Stimulated activated CD4-positive, alpha-beta T cell treated with anti-CD3 and anti-CD28 coated beads, Interleukin-4, amount 100 ng/mL, for 4 hours (primary cell): ENCODE data around the gene MICB.

Experiments used
- DNase-seq, 2 experiments: peaks; one replicate each; pipeline ENCODE4 v3.0.0-alpha.2; 2020

The MICB gene

DNA sequence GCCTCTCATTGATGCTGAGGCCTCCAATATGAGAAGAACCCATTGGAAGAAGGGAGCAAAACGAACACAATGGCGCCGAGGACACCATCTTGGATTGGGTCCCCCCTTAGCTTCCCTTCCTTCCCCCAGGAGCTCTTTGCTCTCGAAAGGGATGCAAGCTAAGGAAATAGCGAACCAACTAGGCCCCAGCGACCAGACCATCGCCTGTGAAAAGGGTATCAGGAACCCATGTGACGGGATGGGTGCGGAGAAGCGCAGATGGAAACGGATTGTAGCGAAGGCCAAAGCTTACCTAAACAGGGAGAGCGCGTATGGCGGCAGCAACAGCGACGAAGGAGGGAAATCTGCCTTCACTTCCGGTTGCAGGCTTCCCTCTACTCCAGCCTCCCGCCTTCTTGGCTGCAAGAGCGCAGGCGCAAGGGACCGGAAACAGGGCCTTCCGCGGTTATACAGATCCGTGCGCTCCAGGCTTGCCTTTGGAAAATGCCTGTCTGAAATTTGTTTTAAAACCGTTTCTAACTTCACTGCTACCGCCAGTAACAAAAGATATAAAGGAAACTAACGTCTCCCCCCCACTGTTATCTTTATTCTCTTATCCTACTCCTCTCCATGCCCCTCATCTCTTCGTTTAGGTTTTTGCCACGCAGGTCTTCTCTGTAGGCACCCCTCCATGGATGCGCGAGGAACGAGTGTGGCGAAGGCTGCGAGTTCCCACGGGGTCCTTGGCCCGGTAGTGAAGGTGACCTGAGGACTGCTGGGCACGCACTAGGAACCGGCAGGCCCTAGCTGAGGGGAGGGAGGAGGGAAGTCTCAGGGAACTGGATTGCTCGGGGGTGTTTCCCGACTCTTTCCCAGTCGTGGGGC, 43.9 kb downstream of the MICB start, which contains the start of gene DDX39B:
DDX39B (minus strand) TSS at position 346 of the 864 bp plus-strand sequence. CDS start 1,471 bp downstream, outside the sequence.
- DNase-seq, result peak; percentile 88 to 94

DNA sequence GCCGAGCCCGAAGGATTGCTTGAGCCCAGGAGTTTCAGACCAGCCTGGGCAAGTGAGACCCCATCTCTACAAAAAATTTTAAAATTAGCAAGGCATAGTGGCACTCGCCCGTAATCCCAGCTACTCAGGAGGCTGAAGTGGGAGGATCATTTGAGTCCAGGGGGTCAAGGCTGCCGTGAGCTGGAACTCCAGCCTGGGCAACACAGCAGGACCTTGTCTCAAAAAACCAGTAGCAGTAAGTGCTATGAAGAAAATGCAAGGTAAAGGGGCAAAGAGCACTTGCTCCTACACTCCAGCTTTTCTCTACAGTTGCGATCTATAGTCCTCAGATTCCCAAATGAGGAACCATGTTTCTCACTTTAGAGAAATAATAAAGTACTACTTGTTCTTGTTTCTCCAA, 45.7 kb downstream of the MICB start:
- DNase-seq, result no peak

DNA sequence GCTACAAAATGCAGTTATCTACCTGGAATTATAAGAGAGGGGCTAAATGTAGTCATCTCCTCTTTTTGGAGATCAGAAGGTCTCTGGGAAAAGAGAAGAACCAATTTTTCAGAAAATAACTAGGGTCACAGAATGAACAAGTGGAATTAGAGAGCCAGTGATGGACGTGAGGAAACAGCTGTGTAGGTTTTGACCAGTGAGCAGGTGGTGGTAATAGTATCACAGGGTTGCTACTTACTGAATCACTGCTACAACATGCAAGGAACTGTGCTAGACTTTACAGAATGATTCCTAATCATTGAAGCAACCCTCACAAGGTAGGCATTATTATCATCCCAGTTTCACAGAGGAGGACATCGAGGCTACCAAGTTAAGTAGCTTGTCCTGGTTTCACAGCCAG, 46.7 kb downstream of the MICB start:
- DNase-seq, result no peak

DNA sequence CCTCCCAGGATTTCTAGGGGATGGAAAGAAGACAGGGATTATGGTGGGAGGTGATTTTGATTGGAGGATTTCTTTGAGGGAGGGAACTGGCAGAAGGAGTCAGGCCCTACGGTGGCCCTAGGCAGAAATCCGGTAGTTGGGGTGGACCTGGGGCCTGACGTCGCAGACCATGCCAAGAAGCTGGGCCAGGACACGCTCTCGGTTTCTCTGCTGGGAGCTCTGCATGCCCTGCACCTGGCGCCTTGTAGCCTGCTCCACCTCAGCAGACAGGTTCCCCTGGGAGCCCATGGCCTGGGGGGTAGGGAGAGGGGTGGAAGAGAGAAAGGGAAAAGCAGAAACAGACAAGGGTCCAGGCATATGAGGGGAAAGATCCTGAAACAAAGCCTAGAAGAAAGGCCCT, 47.3 kb downstream of the MICB start:
- no peak for DNase-seq

DNA sequence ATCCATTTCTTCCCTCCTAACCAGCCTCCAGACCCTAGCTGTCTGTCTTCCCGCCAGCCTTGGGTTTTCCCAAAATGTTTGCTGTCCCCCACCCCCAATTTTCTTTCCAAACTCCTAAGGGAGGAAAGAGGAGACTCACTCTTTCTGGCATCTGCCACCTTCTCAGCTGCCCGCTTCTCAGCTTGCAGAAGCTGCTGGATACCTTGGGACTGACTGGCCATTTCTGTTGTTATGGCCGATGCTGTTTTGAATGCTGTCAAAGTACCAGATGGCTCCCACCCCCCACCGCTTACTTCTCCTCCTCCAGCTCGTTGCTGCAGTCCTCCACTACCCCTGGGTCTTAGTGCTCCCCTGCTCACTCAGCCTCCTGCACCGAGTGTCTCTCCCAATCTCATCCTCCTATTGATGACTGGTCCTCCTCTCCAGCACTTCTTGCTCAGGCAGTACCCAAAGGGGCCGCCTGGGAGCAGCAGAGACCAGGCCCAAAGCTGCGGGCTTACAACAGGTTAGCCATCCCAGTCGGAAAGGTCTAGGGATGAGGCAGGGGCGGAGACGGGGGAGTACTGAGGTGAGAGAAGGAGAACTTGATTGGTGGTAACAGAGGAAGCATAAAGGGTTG, 48.5 kb downstream of the MICB start, which contains the start of gene ATP6V1G2:
ATP6V1G2 (minus strand) TSS at position 270 of the 619 bp plus-strand sequence; CDS start at position 221, 49 bp downstream.
- peak; percentile 83 to 84 for DNase-seq

DNA sequence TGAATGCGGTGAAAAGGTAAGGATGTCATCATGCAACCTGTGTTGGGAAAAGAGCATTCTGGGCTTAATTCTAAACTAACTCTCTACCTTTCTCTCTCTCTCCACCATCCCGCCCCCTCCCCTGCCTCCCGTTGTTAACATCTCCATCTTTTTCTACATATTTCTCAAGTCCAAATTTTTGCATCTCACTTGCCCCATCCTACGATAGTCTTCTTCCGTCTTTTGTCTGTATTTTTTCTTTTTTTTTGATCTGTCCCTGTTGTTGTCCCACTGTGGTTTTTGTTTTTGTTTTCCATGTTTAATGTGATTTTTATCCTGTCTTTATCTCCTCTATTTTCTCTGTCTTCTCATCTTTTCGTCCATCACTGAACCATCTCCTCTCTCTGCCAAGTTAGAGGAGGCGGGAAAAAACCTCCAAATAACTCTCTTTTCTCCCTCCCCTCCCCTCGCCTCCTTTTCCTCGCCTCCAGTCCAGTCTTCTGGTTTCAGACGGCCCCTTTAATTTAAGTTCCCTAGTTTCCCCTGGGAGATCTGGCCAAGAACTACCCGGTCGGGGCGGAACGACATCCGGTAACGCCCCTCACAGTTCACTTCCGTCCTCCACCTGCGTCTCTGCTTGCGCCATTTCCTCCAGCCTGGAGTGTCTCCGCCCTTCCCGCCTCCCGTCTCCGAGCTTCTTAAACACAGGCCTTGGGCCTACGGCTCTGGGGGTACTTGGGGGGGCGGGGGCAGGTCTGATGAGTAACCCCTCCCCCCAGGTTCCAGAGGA, 49.2 kb downstream of the MICB start, which contains the start of gene NFKBIL1:
NFKBIL1 (plus strand) TSS at position 651 of the 769 bp plus-strand sequence; CDS start at position 738, 87 bp downstream.
- peak; percentile 85 to 92 for DNase-seq

DNA sequence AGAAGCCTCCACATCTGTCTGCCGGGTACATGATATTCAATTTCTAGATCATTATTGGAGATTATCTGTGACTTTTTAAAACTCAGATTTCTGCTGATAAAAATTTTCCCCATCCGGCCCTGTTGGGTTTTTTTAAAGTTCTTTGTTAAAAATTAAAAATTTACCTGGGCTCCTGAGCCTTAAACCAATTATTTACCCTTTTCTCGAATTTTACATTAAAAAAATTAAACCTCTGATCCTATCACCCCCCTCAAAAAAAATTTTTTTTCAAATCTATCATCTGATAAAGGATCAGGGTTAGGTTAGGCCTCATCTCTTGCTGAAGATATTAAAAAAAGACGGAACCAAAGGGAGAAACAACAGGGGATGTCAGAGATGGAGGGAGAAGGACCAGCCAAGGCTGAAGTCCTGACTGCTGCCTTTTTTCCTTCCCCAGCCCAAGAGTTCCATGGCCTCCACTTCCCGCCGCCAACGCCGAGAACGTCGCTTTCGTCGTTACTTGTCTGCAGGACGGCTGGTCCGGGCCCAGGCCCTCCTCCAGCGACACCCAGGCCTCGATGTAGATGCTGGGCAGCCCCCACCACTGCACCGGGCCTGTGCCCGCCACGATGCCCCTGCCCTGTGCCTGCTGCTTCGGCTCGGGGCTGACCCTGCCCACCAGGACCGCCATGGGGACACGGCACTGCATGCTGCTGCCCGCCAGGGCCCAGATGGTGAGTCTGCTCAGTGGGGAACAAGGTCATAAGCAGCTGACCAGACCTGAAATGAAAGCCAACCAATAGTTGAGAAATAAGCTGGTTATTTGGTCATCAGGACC, 50.0 kb downstream of the MICB start:
- no peak for DNase-seq

DNA sequence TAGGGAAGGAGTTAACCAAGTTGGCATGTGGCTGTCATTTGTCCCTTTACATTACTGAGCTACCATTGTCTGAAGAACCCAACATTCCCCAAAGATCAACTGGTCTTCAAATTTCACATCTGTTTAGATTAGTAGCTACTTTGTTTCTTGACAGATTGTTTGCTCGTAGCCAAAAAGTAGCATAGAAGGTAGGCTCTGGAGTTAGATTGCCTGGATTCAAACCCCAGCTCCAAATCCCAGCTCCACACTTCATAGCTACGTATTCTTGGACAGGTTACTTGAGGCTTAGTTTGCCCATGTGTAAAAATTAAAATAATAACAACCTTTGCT, 50.6 kb downstream of the MICB start:
- DNase-seq, result no peak

DNA sequence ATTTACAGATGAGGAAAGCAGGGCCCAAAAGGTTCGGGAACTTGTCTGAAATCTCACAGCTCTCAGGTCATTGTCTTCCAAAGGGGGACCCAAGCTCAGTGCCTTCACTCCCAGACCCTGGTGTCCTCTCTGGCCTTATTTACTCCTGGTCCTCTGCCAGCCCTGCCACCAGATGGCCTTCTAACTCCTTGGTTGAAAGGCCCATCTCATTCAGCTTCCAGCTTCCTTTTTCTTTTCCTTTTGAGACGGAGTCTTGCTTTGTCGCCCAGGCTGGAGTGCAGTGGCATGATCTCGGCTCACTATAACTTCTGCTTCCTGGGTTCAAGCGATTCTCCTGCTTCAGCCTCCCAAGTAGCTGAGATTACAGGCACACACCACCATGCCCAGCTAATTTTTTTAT, 53.4 kb downstream of the MICB start:
- peak; percentile 53 to 61 for DNase-seq

DNA sequence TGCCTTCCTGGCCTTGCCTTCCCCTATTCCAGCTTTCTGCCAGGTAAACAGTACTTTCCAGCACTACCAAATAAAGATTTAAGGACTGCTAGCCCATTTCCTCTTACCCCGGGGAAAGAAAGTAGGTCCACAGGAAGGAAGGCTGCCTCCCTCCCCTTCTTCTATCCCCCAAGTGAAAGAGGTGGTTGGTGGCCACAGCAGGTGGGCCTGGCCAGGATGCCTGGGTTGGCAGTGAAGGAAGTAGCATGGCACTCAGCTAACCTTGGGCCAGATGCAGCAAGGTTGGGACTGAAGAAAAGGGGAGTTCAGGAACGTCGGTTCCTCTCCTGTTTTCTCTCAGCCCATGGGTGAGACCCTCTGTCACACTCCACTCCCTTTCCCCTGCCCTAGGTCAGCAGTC, 58.4 kb downstream of the MICB start:
- no peak for DNase-seq

DNA sequence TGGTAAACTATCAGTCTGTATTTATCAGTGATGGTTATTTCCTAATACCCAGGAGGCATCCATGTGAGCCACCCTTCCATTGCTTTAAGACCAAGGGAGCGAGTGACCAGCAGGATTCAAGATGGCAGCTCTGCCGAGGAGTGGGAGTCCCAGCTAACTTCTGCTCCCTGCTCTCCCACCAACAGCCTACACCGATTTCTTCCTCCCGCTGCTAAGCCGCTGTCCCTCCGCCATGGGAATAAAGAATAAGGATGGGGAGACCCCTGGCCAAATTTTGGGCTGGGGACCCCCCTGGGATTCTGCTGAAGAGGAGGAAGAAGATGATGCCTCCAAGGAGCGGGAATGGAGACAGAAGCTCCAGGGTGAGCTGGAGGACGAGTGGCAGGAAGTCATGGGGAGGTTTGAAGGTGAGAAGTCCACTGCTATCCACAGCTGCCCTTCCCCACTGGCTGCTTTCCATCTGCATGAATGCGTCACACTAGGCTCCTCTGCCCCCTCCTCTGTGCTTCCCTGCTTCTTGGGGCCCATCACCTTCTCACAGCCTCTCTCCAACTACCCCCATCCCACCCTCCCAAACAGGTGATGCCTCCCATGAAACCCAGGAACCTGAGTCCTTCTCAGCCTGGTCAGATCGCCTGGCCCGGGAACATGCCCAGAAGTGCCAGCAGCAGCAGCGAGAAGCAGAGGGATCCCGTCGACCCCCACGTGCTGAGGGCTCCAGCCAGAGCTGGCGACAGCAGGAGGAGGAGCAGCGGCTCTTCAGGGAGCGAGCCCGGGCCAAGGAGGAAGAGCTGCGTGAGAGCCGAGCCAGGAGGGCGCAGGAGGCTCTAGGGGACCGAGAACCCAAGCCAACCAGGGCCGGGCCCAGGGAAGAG, 59.7 kb downstream of the MICB start:
- DNase-seq, result no peak

DNA sequence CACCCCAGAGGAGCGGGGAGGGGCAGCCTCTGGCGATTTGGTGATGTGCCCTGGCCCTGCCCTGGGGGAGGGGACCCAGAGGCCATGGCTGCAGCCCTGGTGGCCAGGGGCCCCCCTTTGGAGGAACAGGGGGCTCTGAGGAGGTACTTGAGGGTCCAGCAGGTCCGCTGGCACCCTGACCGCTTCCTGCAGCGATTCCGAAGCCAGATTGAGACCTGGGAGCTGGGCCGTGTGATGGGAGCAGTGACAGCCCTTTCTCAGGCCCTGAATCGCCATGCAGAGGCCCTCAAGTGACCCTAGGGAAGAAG, 60.3 kb downstream of the MICB start:
- no peak for DNase-seq

DNA sequence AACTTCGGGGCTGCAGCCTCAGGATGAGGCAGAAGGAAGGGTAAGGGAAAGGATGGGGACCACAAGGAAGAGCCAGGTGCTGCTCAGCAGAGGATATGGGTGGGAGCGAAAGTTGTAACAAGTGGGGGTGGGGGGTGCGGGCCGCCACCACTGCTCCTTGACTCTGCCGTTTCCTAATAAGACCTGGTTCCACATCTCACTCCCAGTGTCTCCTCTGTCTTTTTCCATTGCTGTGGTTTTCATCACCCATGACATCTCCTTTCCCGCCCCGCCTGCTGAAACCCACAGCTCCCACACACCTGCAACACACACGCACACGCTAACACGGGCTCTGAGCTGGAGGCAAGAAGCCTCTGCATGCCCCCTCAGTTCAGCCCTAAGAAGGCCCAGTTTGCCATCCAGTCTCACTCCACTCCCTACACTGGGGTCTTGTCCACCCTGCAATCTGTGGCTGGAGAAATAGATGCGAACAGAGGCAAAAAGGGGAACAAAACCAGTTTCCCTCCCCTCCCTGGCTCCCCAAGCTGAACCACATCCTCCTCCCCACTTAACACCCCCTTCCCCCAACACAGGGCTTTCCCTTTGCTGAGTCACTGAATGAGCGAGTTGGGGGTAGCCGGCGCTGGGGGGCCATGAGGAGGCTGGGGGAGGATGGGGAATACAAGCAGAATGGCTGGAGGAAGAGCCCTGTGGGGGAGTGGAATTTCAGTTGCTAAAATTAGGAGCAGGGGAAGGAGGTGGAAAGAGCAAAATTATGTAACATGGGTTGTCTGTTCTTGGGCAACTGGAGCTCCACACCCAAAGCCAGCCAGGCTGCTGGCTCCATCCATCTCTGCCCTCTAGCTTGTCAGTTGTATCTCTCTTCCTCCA, 60.9 kb downstream of the MICB start:
- peak; percentile 69 to 85 for DNase-seq

DNA sequence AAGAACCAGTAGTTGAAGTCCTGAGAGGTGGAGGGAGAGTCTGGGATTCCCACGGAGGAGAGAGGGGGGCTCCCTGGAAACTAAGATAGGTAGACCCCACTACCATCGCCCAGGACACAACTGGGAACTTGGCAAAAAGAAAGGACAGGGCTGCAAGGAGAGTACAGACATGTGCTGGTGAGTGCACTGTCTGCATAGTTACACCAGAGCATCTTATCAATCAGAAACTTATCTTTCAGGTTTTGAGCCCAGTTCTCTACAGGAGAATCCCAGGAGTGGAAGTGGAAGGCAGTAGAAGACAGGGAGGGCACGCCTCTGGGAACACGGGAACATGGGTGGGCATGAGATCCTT, 61.6 kb downstream of the MICB start:
- no peak for DNase-seq

DNA sequence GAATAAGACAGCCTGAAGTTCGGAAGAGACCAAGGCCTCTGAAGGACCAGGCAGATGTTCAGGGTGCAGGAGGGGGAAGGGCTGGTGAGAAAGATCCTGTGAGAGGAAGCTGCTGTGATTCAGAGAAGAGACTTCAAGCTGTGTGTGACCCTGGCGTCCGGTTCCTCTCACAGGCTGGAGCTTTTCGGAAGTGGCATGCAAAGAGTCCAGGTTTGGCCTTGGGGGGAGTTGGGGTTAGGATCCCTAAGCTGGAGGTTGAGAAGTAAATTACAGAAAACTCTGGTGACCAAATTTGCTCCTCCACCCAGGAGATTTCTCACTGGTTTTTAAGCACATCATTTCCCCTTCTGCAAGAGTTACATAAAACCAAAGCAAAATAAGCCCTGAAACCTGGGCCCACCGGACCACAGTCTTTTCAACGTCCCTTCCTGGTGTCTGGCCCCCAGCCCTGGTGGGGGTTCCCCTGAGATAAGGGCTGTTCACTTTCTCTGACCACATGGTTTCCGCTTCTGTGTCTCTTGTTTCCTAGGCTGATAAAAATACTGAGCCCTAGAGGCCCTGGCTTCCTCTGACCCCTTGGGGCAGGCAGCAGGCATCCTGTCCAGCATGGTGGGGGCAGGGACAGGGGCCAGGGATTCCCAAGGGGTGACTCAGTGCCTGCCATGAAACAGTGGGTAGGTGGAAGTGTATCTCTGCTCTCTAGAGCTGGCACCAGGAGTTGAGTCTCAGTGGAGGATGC, 62.2 kb downstream of the MICB start:
- DNase-seq, result peak in 1 of 2 experiments; percentile 55

DNA sequence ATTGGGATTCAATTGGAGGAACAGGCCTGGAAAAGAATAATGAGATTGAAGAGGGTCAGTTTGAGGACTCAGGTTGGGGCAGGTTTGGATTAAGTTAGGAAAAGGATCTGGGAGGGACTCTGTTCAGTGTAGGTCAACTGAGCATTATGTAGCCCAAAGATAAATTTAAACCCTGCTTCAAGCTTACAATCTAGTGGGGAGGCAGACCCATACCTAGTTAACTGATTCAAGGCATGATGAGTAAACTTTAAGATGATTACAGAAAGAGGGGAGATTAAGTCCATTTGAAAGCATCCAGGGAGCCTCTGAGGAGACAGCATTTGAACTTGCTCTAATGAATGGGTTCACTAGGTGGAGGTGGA, 62.7 kb downstream of the MICB start:
- DNase-seq, result no peak
